Upper lobe of left lung (tissue), 4 donors: Measurements from ENCODE around the gene SOX2.

Source experiments
- CTCF ChIP-seq, 6 experiments: fragments of 450-650 bp in 4 of 6; fragments of 200-600 bp in 2 of 6; sonication (generic) in 2 of 6; IDR thresholded peaks; one replicate each; pipeline ENCODE4 v1.5.1; 2016 to 2019; ENCODE audit warnings: antibody characterized with exemption in 6 of 6
- POLR2A ChIP-seq, 4 donors: fragments of 450-650 bp; IDR thresholded peaks; one replicate each; pipeline ENCODE4 v1.5.1; 2016 to 2017; ENCODE audit warnings: antibody characterized with exemption in 4 of 4, mild to moderate bottlenecking in 2 of 4
- POLR2AphosphoS5 ChIP-seq, 2 donors: sonication (generic); formaldehyde crosslinking; IDR thresholded peaks; one replicate each; pipeline ENCODE4 v1.5.1; 2017; ENCODE audit warnings: antibody characterized with exemption in 2 of 2

GRCh38 chr3:181699171-181699903, 12.4 kb upstream of the SOX2 start:
- TF ChIP-seq POLR2A (IDR thresholded peaks at IDR 0.05) (no peak), CTCF (IDR thresholded peaks at IDR 0.05) (no peak), POLR2AphosphoS5 (IDR thresholded peaks at IDR 0.05) (no peak)
